Heart left ventricle (tissue), 13 donors: ENCODE data around the gene ST7.

Experiments
- POLR2A ChIP-seq, 2 donors: fragments of 450-650 bp; IDR thresholded peaks; one replicate each; pipeline ENCODE4 v1.6.1; 2017; ENCODE audit warnings: antibody characterized with exemption in 2 of 2, mild to moderate bottlenecking in 2 of 2, moderate library complexity in 2 of 2
- TF ChIP-seq, protein P1 (sequence below), 12 donors: fragments of 200-600 bp; sonication (generic) in 4 of 12; IDR thresholded peaks; one replicate each; pipeline versions ENCODE4 v1.5.0 to v1.8.0; 2018 to 2022; ENCODE audit warnings: antibody characterized with exemption in 12 of 12, mild to moderate bottlenecking in 5 of 12
- donor health status: ischemic (EF 13 %, LVEDD 7.1; RV severe dilation, severe dysfunction).
- donor health status: DM: no; HTN: yes; CAD: no.
- donor health status: DM: no; HTN: no; CAD: no.
- donor health status: ischemic (EF 25% LVEDD 6.9; RV normal size, moderate dysfunction).
- donor health status: ischemic (EF 25% LVEDD 5.7; RV mildly dilated, moderate dysfunction).
- donor health status: ischemic (EF 35%, LVEDD 5.7; RV mildly dilated, moderate dysfunction).
- donor health status: nonischemic (EF 11% LVEDD 7.7; RV severe dilation, severe dysfunction).
- donor health status: DM: yes; HTN: yes; CAD: no.
- donor health status: PGD.
- donor health status: ischemic (EF 29% LVEDD 5.4; RV normal size, mild dysfunction).
- donor health status: nonischemic (EF 23%, LVEDD 6.1; RV moderate dilation, normal function).

DNA sequence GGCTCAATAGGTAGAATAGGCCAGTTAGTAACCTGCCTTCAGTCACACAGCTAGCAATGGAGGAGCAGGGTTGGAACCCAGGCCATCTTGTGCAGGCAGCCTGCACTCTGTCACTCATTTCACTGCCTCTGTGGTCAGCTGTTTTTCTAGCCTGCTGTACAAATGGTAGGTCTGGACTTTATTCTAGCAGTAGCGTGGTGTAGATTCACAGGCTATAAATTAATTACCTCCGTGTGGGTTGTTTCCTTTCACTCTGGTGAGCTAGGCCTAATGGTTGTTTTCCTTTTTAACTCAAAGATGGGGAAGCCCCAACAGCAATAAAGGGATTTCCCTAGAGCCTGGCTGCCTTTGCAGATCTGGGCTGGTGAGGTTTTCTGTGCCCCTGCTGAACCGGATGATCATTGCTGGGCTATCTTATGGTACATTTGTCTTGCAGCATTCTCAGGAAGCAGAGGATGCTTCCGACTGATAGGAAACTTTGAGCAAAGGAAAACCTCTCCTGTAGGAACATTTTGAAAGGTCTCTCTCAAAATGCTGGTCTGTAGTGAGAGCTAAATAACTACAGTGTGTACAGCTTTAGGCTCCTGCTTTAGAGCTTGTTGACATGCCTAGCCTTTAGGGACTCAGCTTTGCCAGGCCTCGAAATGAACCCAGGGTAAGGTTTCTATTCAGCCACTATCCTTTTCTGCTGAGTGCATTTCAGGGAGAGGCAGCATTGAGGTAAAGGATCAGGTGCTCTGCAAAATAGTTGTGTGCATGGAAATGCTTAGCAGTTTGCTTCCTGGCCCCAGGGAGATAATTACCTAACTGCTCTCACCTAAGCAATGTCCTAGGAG lies 157.4 kb downstream of the ST7 start:
- TF ChIP-seq POLR2A (IDR thresholded peaks at IDR 0.05), result no peak
- TF ChIP-seq, protein P1, sequence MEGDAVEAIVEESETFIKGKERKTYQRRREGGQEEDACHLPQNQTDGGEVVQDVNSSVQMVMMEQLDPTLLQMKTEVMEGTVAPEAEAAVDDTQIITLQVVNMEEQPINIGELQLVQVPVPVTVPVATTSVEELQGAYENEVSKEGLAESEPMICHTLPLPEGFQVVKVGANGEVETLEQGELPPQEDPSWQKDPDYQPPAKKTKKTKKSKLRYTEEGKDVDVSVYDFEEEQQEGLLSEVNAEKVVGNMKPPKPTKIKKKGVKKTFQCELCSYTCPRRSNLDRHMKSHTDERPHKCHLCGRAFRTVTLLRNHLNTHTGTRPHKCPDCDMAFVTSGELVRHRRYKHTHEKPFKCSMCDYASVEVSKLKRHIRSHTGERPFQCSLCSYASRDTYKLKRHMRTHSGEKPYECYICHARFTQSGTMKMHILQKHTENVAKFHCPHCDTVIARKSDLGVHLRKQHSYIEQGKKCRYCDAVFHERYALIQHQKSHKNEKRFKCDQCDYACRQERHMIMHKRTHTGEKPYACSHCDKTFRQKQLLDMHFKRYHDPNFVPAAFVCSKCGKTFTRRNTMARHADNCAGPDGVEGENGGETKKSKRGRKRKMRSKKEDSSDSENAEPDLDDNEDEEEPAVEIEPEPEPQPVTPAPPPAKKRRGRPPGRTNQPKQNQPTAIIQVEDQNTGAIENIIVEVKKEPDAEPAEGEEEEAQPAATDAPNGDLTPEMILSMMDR (IDR thresholded peaks at IDR 0.05), result no peak
